HEK293T (cell line): ENCODE data around the gene CRYBG3.

Source experiments
- BHLHE40 ChIP-seq: fragments of 450-650 bp; IDR thresholded peaks from 2 replicates; pipeline ENCODE4 v1.6.1; 2016; ENCODE audit warnings: mild to moderate bottlenecking, moderate library complexity, borderline replicate concordance
- CTBP1 ChIP-seq: fragments of 450-650 bp; IDR thresholded peaks from 2 replicates; pipeline ENCODE4 v1.6.1; 2016; ENCODE audit warnings: borderline replicate concordance
- PKNOX1 ChIP-seq: fragments of 450-650 bp; IDR thresholded peaks from 2 replicates; pipeline ENCODE4 v1.6.1; 2016
- SP1 ChIP-seq: fragments of 450-650 bp; IDR thresholded peaks from 2 replicates; pipeline ENCODE4 v1.6.1; 2017
- ZNF384 ChIP-seq: fragments of 450-650 bp; IDR thresholded peaks from 2 replicates; pipeline ENCODE4 v1.6.1; 2016

GRCh38 chr3:97804471-97804870 is 17.3 kb upstream of the CRYBG3 start:
- TF ChIP-seq PKNOX1 (no peak), SP1 (no peak), CTBP1 (no peak), ZNF384 (no peak), BHLHE40 (no peak)
